Peyer's patch (tissue), 4 donors: ENCODE results near the gene PRR22. TPM values are rescaled to one million over a fixed set of nuclear protein-coding genes. Genes with fewer than 3 reads are reported as not detected.

Source experiments
- DNase-seq, 3 donors: peaks; one replicate each; pipeline ENCODE4 v3.0.0-alpha.2; 2017 to 2019
- H3K27ac ChIP-seq, 4 donors: fragments of 200-600 bp; sonication (generic); one replicate each; pipeline ENCODE4 v1.5.1; 2016 to 2019
- H3K27me3 ChIP-seq, 2 donors: fragments of 200-600 bp; sonication (generic); one replicate each; pipeline ENCODE4 v1.5.1; 2019
- H3K36me3 ChIP-seq, 3 donors: fragments of 200-600 bp; sonication (generic); one replicate each; pipeline ENCODE4 v1.5.1; 2016 to 2019
- H3K4me1 ChIP-seq, 4 donors: fragments of 200-600 bp; sonication (generic); one replicate each; pipeline ENCODE4 v1.5.1; 2016 to 2019
- H3K4me3 ChIP-seq, 4 donors: fragments of 200-600 bp; sonication (generic); 1 replicate in 3 of 4; 2 replicates in 1 of 4; pipeline ENCODE4 v1.5.1; 2016 to 2019; ENCODE audit warnings: mild to moderate bottlenecking in 1 of 4
- H3K9me3 ChIP-seq, 4 donors: fragments of 200-600 bp; sonication (generic); one replicate each; pipeline ENCODE4 v1.5.1; 2016 to 2019; ENCODE audit warnings: mild to moderate bottlenecking in 1 of 4
- POLR2A ChIP-seq, 2 donors: fragments of 450-650 bp; IDR thresholded peaks; one replicate each; pipeline ENCODE4 v1.5.1; 2017; ENCODE audit warnings: antibody characterized with exemption in 2 of 2, mild to moderate bottlenecking in 2 of 2, moderate library complexity in 2 of 2
- total RNA-seq, 4 donors: library from RNA; depleted of rRNA; stranded (reverse); fragments of >200 nt; gene quantifications; one replicate each; pipeline ENCODE4 v1.1.0, GENCODE V29; 2016
- TF ChIP-seq, protein P1 (sequence below), 6 experiments: fragments of 450-650 bp in 4 of 6; fragments of 200-600 bp in 2 of 6; sonication (generic) in 1 of 6; IDR thresholded peaks; one replicate each; pipeline ENCODE4 v1.5.1; 2017 to 2019; ENCODE audit warnings: antibody characterized with exemption in 6 of 6, mild to moderate bottlenecking in 3 of 6, moderate library complexity in 1 of 6

The PRR22 gene
- 10 to 100 TPM in 1 of 4 donors, 1 to 10 TPM in 3; 6.5 to 21.3 (median 9.0) TPM for total RNA-seq

DNA sequence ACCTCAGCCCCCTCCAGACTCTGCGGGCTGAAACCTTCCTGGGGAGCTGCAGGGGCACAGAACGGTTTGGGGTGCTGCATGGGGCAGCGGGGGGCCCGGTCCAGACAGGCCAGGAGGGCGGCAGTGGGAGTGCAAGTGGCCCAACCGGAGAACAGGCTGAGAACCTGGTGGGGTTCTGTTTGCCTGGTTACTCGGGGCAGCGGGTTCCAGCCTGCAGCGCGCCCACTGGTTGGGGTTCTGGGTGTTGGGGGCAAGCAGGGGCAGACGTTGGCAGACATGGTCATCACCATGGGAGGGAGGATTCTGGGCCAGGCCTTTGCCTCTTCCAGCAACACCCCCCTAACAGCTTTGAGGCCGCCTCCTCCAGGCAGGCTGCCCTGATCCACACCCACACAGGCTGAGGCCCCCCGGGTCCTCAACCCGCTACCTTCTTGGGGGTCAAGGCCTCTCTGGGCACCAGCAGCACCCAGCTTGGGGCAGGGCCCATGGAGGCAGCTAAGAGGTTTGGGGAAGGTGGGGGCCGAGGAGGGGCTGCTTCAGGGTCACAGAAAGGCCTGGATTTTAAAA lies at the start of gene PRR22:
Gene PRR22 (minus strand): TSS at position 166 of the 567 bp plus-strand sequence. CDS start 86 bp downstream, at position 80.
- no peak for DNase-seq
- TF ChIP-seq POLR2A (IDR thresholded peaks at IDR 0.05): no peak
- TF ChIP-seq, protein P1, sequence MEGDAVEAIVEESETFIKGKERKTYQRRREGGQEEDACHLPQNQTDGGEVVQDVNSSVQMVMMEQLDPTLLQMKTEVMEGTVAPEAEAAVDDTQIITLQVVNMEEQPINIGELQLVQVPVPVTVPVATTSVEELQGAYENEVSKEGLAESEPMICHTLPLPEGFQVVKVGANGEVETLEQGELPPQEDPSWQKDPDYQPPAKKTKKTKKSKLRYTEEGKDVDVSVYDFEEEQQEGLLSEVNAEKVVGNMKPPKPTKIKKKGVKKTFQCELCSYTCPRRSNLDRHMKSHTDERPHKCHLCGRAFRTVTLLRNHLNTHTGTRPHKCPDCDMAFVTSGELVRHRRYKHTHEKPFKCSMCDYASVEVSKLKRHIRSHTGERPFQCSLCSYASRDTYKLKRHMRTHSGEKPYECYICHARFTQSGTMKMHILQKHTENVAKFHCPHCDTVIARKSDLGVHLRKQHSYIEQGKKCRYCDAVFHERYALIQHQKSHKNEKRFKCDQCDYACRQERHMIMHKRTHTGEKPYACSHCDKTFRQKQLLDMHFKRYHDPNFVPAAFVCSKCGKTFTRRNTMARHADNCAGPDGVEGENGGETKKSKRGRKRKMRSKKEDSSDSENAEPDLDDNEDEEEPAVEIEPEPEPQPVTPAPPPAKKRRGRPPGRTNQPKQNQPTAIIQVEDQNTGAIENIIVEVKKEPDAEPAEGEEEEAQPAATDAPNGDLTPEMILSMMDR (IDR thresholded peaks at IDR 0.05): no peak
- no peaks in the 10 kb centered on the region for H3K4me1 ChIP-seq
- peaks cover 0 to 63% (median 0%) of the 10 kb centered on the region in 3 donors for H3K36me3 ChIP-seq
- H3K27ac ChIP-seq: no peak within 1 kb of the TSS
- no peaks in the 10 kb centered on the region for H3K27me3 ChIP-seq
- H3K4me3 ChIP-seq: no peak within 1 kb of the TSS
- H3K9me3 ChIP-seq: no peaks in the 10 kb centered on the region

- DNase-seq: no peak
- Histone ChIP-seq H3K27me3 (no peaks in the 10 kb centered on the region), H3K36me3 (peaks cover 0 to 23% (median 0%) of the 10 kb centered on the region in 3 donors), H3K4me1 (peaks cover 0 to 27% (median 9%) of the 10 kb centered on the region in 4 donors), H3K9me3 (no peaks in the 10 kb centered on the region), H3K27ac (no peak overlapping the region), H3K4me3 (no peak overlapping the region)
- TF ChIP-seq, protein P1 (IDR thresholded peaks at IDR 0.05): no peak
- no peak for TF ChIP-seq POLR2A (IDR thresholded peaks at IDR 0.05)
These were observed 48.1 kb upstream of the PRR22 start for GRCh38 chr19:5832527-5833216.

- H3K9me3 ChIP-seq: no peaks in the 10 kb centered on the region
- H3K4me3 ChIP-seq: no peak overlapping the region
- DNase-seq: no peak
- no peak overlapping the region for H3K27ac ChIP-seq
- no peak for TF ChIP-seq POLR2A (IDR thresholded peaks at IDR 0.05)
- TF ChIP-seq, protein P1 (IDR thresholded peaks at IDR 0.05): no peak
- H3K36me3 ChIP-seq: peaks cover 0 to 23% (median 0%) of the 10 kb centered on the region in 3 donors
- H3K27me3 ChIP-seq: no peaks in the 10 kb centered on the region
- peaks cover 0 to 31% (median 9%) of the 10 kb centered on the region in 4 donors for H3K4me1 ChIP-seq
These were observed 47.5 kb upstream of the PRR22 start for GRCh38 chr19:5832061-5832460.

GRCh38 chr19:5831159-5831558 lies 46.6 kb upstream of the PRR22 start:
- H3K27me3 ChIP-seq: no peaks in the 10 kb centered on the region
- H3K4me3 ChIP-seq: peak overlapping the region in 1 of 4 donors; percentile 14
- H3K4me1 ChIP-seq: peaks cover 0 to 39% (median 9%) of the 10 kb centered on the region in 4 donors
- no peak overlapping the region for H3K27ac ChIP-seq
- DNase-seq: no peak
- no peak for TF ChIP-seq POLR2A (IDR thresholded peaks at IDR 0.05)
- TF ChIP-seq, protein P1 (IDR thresholded peaks at IDR 0.05): no peak
- H3K36me3 ChIP-seq: peaks cover 0 to 23% (median 0%) of the 10 kb centered on the region in 3 donors
- no peaks in the 10 kb centered on the region for H3K9me3 ChIP-seq

DNA sequence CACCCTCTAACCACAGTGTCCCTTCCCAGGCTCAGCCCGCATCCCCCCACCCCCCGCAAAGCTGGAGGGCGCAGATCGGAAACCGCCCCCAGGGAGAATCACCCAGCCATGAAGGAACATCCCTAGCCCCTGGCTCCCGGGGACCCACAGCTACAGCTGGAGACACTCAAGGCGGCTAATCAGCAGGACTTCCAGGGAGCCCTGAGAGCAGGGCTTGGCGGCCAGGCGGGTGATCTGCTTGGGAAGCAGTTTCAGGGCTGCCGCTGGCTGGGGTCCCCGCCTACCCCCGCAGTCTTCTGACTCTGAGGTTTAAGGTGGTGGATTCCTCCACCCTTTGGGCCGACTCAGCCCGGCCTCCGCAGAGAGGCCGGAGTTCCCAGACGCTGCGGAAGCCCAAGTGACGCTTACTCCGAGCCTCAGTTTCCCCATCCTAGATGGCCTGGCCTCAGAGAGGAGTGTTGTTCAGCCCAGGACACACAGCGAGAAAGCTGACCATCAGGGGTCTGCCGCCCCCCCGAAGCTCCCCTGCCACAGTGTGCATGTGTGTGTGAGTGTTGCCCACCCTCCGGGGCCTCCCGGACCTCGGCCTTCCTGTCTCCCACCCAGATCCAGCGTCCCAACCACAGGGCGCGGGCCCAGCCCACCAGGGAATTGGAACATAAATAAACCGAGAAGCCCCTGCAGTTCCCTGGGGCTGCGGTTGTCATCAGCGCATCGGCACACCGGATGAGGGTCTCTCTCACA lies 45.2 kb upstream of the PRR22 start:
- H3K27ac ChIP-seq: peak overlapping the region in 1 of 4 donors; percentile 86
- no peak for DNase-seq
- peaks cover 0 to 39% (median 9%) of the 10 kb centered on the region in 4 donors for H3K4me1 ChIP-seq
- peaks cover 0 to 27% (median 0%) of the 10 kb centered on the region in 3 donors for H3K36me3 ChIP-seq
- TF ChIP-seq POLR2A (IDR thresholded peaks at IDR 0.05): no peak
- TF ChIP-seq, protein P1 (IDR thresholded peaks at IDR 0.05): no peak
- H3K4me3 ChIP-seq: peak overlapping the region in 1 of 4 donors; percentile 50
- no peaks in the 10 kb centered on the region for H3K9me3 ChIP-seq
- H3K27me3 ChIP-seq: no peaks in the 10 kb centered on the region
